DMS153 treated with DMSO at 0.1 percent for 48 hours (cell line): ENCODE results near the gene ENPP5.
"Not testable (repeated sequence)": the region's sequence is repeated elsewhere in the genome, so short reads cannot be mapped to it uniquely, and the experiment has no call there.

Source experiments
- DNase-seq: peaks from one replicate; lab custom pipeline; 2025; ENCODE audit not compliant: unreplicated experiment; lab: John Stamatoyannopoulos, UW

ENPP5 gene

DNA sequence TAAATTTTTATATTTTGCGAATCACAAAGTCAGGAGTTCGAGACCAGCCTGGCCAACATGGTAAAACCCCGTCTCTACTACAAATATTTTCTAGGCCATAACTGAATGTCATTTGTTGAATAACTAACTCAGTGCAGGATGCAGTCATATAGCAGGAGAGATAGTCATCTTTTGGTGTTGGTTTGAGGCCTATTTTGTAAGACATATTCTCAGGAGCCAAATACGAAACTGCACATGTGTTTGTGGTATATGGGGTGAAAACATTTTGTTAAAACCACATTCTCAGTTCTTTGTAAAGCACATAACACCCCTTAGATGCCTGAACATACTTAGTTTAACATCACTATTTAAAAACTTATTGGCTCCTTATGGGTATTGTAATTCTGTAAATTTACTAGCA lies 4.7 kb upstream of the ENPP5 start:
- no peak for DNase-seq

DNA sequence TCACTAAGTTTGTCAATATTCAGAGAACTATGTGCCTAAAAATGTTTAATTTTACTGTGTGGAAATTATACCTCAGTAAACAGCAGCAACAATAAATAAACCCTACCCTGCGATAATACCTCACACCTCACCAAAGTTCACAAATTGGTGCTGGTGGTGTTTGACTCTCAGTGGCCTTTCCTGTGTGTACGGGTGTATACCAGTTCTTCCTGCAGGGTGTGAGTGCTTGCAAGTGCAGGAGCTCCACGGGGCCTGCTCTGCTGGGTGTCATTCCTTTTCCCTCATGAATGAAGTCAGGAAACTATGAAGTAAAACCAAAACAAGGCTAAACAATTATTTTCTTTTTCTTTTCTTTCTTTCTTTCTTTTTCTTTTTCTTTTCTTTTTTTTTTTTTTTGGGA lies 4.1 kb upstream of the ENPP5 start:
- DNase-seq: no peak

DNA sequence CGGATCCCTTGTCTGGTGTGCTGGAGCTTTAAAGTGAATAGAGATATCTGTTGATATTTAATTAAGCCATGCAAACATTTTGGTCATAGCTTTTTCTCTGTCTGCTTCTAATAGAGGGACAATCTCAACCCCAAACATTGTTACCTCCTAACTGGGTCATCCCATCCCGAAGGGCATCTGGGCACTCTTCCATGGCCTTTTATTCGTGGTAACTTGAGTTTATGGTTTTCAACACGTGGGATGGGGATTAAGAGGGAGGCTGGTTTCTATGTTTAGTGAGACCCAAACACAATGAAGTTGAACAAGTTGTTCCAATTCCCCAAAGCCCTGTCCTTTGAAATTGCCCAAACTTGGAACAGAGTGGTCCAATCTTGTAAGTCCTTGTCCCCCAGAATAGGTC lies 1.4 kb upstream of the ENPP5 start:
- DNase-seq: no peak

DNA sequence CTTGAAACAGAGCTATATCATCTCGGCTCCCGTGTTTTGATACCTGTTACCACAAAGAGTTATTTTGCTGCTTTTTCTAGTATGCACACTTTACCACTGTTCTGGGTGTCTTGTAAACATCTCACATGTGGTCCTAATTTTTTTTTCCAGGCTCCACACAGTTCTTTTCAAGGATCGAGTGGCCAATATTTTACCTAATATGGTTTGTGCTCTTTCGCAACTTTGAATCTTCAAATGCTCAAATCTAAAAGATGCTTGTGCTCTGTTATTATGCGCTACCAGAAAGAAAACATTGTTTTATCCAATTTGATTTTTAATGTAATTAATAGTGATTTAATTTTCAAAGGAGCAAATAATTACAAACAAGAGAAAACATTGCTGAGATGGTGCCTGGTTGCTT lies 10.7 kb downstream of the ENPP5 start:
- DNase-seq: no peak

DNA sequence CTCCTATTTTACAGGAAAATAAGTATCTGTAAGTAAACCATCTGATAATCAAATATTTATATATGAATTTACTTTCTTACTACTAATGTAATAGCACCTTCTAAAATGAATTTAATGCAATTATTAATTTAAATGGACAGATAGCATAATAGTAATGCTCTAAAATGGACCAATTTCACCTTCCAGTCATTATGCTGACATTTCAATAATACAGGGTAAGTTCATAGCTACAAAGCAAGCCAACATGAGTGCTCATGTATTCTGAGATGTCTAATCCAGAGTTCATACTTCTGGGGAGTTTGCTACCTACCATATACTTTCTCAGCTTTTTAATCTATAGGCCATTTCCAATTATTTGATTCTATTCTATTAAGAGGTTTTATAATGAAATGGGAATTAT lies 11.6 kb downstream of the ENPP5 start:
- no peak for DNase-seq

DNA sequence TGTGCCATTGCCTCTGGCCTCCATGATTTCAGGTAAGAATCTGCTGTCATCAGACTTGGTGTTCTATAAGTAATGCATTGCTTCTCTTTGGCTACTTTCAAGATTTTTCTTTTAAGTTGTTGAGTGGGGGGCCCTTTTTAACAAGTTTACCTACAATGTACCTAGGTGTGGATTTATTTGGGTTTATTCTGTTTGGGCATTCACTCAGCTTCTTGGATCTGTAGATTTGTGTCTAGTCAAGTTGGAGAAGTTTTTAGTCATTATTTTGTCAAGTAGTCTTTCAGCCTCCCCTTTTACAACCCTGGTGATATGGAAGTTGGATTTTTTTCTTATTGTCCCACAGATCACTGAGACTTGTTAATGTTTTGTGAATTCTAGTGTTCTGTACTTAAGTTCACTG lies 14.1 kb downstream of the ENPP5 start:
- no peak for DNase-seq

DNA sequence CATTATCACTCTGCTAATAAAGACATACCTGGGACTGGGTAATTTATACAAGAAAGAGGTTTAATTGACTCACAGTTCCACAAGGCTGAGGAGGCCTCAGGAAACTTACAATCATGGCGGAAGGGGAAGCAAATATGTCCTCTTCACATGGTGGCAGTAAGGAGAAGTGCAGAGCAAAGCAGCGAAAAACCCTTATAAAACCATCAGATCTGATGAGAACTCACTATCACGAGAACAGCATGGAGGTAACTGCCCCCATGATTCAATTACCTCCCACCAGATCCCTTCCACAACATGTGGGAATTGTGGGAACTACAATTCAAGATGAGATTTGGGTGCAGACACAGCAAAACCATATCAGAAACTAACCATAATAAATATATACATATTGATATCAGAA lies 21.7 kb downstream of the ENPP5 start:
- DNase-seq: not testable (repeated sequence)

DNA sequence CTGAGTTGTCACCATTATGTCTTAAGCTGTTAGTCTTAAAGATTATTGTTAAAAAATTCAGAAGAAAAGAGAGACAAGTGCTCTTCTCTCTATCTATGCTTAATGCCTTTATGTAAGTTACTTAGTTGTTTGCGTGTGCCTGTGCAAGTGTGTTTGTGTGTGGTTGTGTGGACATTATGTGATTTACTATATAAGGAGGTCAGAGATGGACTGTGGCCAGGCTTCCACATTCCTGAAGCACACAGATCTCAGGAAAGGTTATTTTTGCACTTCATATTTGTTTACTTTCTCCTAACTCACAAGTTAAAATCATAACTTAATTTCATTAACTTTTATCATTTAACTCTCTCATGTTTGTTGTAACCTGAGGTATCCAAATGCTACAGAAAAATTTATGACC lies 26.5 kb downstream of the ENPP5 start:
- DNase-seq: no peak

DNA sequence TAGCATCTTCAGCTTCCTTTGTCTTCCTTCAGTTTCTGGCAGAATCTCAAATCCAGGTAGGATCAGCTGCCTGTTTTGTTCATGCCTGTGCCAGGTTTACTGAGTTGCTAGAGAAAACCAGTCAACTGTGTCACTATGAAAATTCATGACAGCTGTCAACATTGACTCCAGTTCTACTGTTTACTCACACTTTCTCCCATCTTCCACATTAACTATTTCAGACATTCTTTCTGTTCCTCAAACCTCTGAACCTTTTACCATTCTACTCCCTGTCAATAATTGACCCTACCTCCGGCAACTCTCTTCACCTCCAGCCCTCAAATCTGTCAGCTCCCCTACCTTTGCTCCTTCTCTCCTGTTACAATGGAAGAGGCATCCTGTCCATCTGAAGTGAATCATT lies 32.5 kb downstream of the ENPP5 start:
- DNase-seq: no peak

DNA sequence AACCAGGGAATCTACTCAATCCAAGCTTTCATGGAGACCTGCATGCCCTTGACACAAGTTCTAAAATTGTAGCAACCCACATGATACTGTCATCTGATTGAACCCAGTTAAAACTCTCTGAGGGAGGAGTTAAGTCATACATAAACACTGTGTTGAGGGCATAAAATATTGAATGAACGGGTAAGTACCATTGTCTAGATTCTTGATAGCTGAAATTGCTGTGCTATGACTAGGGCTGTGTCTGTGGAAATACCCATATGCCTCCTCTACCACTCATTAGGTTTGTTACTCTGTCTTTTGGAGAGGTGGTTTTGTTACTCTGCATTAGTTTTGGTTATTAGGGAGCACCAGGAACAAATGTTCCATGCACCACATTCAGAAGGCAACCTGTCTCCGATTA lies 33.4 kb downstream of the ENPP5 start:
- DNase-seq: no peak

DNA sequence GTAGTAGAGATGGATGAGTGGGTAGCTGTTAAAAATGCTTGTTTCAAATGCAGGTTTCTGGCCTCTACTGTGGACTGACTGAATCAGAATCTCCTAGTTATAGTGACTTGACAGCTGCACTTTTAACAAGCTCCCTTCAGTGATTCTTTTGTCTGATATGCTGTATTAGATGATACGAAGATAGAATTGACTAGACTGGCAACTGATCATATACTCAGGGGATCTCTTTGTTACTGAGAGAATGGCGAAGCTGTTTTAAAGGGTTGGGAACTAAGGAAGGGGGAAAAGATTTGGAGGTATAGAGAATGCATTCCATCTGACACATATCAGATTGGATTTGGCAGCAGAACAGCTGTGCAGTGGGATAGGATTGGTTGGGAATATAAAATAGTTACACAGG lies 33.9 kb downstream of the ENPP5 start:
- no peak for DNase-seq

DNA sequence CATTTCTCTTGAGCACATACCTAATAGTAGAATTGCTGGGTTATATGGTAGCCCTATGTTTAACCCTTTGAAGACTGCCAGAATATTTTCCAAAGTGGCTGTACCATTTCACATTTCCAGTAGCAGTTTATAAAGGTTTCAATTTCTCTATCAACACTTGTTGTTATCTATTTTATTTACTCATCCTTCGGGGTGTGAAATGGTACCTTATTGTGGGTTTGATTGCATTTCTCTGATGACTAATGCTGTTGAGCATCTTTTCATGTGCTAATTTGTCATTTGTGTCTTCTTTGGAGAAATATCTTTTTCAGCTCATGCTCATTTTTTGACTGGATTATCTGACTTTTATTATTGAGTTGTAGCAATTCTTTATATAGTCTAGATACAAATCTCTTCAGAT lies 35.6 kb downstream of the ENPP5 start:
- no peak for DNase-seq

DNA sequence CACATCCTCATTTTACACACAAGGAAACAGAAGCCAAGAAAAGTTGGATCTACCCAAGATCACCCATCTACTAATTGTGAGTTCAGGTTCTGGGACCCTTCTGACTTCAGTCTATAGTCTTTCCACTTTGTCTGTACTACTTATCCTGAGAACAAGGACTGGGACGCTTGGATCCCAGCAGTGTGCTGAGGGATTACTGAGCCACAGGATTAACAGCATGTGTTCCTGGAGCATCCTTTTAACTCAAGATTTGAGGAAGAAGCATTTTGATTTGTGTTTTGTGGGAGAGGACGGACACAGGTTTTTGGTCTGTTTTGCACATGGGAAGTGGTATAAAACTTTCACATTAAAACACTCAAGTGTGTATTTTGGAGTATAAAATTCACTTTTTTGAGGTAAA lies 36.6 kb downstream of the ENPP5 start:
- DNase-seq: no peak

DNA sequence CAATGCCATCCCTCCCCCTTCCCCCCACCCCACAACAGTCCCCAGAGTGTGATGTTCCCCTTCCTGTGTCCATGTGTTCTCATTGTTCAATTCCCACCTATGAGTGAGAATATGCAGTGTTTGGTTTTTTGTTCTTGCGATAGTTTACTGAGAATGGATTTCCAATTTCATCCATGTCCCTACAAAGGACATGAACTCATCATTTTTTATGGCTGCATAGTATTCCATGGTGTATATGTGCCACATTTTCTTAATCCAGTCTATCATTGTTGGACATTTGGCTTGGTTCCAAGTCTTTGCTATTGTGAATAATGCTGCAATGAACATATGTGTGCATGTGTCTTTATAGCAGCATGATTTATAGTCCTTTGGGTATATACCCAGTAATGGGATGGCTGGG lies 39.5 kb downstream of the ENPP5 start:
- DNase-seq: not testable (repeated sequence)

DNA sequence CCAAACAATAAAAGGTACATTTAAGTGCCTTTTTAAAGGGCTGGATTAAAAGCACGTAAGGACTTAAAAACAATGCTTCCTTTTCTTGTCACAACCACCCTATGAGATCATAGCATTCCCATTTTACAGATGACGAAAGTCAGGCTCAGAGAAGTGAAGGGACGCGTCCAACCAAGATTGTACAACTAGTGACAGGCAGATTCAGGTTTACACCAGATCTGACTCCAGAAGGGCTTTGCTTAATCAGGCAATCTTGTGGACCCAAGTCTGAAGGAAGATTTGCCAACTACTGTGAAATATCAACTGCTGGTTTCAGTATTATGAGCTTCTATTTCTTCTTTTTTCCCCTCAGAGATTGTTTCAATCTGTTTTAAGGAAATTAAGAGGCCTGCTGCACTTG lies 40.1 kb downstream of the ENPP5 start:
- DNase-seq: no peak

DNA sequence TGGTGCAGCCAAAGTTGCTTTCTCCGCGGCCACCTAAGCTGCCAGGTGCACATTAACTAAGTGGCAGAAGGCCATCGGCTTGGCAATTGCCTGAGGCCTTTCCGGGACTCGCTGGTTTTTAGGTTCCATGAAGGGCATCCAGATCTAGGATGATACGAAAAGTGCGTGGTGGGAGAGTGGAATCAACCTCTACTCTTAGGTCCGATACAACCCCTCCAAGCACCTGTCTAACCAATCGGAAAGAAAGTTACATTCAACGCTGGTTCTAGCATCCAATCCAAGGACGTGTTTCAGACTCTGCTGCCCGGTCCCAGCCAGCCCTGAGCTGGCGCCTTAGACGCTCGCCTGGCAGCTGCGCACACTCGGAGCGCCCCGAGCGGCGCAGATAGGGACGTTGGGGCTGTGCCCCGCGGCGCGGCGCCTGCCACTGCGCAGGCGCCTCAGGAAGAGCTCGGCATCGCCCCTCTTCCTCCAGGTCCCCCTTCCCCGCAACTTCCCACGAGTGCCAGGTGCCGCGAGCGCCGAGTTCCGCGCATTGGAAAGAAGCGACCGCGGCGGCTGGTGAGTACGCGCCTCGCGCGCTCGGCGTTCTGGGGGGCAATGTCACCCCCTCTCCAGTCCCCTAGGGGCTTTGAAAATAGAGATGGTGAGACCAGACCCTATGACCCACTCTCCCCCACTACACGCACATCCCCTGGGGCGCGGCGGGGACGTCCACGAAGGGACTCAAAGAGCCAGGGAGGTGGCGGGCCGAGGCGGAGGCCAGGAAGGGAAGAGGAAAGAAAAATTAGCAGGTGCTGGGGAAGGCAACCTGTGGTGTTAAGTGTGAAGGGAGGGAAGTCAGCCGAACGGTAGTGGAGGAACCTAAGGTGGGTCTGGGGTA lies 40.9 kb downstream of the ENPP5 start, which contains the start of gene ENPP4:
Gene ENPP4 (plus strand): TSS at position 361 of the 883 bp plus-strand sequence. CDS start 9,595 bp downstream, outside the sequence.
- DNase-seq: peak; percentile 88

DNA sequence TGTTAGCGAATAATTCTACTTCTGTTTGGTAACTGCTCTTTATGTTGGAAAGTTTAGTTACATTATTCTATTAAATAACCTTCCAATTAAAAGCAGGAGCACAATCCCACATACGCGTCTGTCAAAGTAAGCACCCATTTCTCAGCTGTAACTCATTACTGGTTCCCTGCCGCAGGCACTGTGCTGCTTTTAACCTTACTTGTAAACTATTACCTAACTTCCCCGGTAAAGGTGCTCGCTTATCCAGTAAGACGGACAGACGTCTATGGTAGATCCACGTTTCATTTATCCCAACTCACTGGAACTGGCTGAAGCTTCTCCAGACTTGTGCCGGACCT lies 41.5 kb downstream of the ENPP5 start:
- DNase-seq: no peak

DNA sequence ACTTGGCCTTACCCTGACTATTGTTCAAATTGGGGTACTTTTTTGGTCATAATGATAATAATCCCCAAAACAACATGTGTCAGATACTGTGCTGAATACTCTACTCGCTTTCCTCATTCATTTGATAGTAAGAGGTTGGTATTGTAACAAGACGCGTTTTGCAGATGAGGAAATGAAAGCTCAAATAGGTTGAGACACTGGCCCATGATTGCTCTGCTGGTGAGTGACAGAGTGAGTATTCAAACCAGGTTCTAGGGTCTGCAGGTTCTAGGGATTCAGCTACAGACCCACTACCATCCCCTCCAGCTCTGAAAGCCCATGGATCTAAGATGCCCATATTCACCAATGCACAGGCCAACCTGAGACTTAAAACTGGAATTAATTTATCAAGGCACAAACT lies 42.3 kb downstream of the ENPP5 start:
- no peak for DNase-seq

DNA sequence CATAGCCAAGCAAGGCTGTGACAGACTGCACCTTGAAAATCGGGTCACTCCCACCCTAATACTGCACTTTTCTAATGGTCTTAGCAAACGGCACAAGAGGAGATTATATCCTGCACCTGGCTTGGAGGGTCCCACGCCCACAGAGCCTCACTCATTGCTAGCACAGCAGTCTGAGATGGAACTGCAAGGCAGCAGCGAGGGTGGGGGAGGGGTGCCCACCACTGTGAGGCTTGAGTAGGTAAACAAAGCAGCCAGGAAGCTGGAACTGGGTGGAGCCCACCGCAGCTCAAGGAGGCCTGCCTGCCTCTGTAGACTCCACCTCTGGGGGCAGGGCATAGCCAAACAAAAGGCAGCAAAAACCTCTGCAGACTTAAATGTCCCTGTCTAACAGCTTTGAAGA lies 51.1 kb downstream of the ENPP5 start:
- DNase-seq: not testable (repeated sequence)

DNA sequence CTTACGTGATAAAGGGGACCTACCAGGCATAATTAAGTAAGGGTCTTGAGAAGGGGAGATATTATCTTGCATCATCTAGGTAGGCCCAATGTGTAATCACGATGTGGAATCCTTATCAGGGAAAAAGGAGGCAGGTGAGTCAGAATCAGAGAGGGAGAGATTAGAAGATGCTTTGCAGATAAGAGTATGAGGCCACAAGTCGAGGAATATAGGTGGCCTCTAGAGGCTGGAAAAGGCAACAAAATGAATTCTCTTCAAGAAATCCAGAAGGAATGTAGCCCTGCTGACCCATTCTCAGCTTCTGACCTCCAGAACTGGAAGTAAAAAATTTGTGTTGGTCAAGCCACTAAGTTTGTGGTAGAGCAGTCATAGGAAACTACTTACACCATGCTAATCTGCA lies 51.9 kb downstream of the ENPP5 start:
- no peak for DNase-seq

DNA sequence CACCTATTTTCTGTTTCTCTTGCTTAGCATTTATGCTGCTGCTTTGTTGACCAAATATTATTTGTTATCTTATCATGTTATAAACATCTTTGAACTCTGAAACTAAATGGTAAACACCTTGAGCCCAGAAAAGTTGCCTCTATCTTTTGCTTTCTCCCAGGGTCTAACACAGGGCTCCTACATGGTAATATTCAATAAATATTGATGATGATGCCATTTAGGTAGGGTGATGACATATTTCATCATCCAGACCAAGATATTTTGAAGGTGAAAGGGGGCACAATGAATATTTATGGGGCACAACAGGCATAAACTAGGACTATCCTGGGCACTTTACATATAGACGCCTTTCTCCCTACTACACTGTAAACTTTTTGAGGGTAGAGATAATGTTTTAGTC lies 52.6 kb downstream of the ENPP5 start:
- DNase-seq: no peak

DNA sequence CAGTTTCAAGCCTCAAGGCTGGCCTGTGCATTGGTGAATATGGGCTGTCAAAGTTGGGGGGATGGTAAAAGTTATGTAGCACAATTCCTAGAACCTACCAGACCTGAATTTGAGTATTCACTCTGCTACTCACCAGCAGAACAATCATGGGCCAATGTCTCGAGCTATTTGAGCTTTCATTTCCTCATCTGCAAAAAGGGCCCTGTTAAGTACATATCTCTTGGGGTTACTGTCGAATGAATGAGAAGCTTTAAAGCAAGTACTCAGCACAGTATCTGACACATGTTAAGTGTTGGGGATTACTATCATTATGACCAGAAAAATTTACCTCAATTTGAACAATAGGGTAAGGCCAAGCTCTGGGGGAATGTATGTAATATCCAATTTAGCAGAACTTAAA lies 54.5 kb downstream of the ENPP5 start:
- no peak for DNase-seq

DNA sequence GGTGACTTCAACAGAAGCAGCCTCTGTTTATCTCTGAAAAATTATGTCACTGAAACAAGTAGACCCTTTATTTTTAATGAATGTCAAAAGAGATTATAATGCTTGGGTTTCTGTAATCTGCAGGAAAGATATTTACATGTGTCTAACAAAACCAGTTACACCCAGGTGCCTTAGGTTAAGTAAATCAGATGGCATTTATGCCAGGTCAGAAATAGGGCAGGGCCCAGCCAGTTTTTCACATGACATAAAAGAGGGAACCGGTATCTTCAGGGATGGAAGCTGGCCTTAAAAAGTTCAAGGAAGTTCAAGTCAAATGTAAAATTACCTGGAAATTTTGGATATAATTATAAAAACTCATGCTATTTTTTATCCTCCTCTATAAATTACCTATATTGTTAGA lies 55.1 kb downstream of the ENPP5 start:
- DNase-seq: no peak
